WTC11 (cell line): ENCODE results near the gene KCNE3. TPM values are rescaled to one million over a fixed set of nuclear protein-coding genes. Genes with fewer than 3 reads are reported as not detected.

Experiments used
- ATAC-seq: fragments of 200-7000 bp; cut with Tn5 transposase; 2 replicates; pipeline ENCODE4 v1.10.0; 2021; ENCODE audit warnings: mild to moderate bottlenecking, moderate library complexity
- CTCF ChIA-PET: fragments of 300-600 bp; sonication (Branson Sonifier 250); formaldehyde crosslinking; loops from one replicate; lab custom pipeline; 2021; ENCODE audit warnings: antibody characterized with exemption; lab: Charles Lee
- POLR2A ChIA-PET: fragments of 350-600 bp; sonication (Branson Sonifier 250); formaldehyde crosslinking; loops from one replicate; lab custom pipeline; 2021; ENCODE audit warnings: antibody characterized with exemption; lab: Charles Lee
- DNase-seq: peaks from one replicate; pipeline ENCODE4 v3.0.0; 2021; ENCODE audit warnings: low spot score
- H3K27ac Mint-ChIP-seq: 2 replicates; pipeline ENCODE4 v1.8.0; 2021; ENCODE audit warnings: mixed read lengths
- H3K27me3 Mint-ChIP-seq: 2 replicates; pipeline ENCODE4 v1.8.0; 2021; ENCODE audit warnings: low read depth, mild to moderate bottlenecking, moderate library complexity, mixed read lengths
- H3K36me3 Mint-ChIP-seq: 2 replicates; pipeline ENCODE4 v1.8.0; 2021; ENCODE audit warnings: mixed read lengths
- H3K4me1 Mint-ChIP-seq: 2 replicates; pipeline ENCODE4 v1.8.0; 2022; ENCODE audit warnings: mixed read lengths
- H3K4me3 Mint-ChIP-seq: 2 replicates; pipeline ENCODE4 v1.8.0; 2021; ENCODE audit warnings: mild to moderate bottlenecking, moderate library complexity, mixed read lengths
- H3K9me3 Mint-ChIP-seq: 2 replicates; pipeline ENCODE4 v1.8.0; 2021; ENCODE audit warnings: mixed read lengths
- ARID4B ChIP-seq: sonication (generic); formaldehyde crosslinking; IDR thresholded peaks from 2 replicates; pipeline ENCODE4 v1.8.0; 2023; ENCODE audit warnings: missing genetic modification reagents, mild to moderate bottlenecking, borderline replicate concordance
- ATF1 ChIP-seq: sonication (generic); formaldehyde crosslinking; IDR thresholded peaks from 2 replicates; pipeline ENCODE4 v1.8.1; 2023; ENCODE audit warnings: mild to moderate bottlenecking, moderate library complexity, missing genetic modification reagents
- CREM ChIP-seq: sonication (generic); formaldehyde crosslinking; IDR thresholded peaks from 2 replicates; pipeline ENCODE4 v1.8.1; 2022; ENCODE audit warnings: mild to moderate bottlenecking, missing genetic modification reagents, moderate library complexity
- CTCF ChIP-seq: fragments of 200-600 bp; IDR thresholded peaks from 2 replicates; pipeline ENCODE4 v1.8.0; 2022; ENCODE audit warnings: antibody characterized with exemption
- E2F4 ChIP-seq: sonication (generic); formaldehyde crosslinking; IDR thresholded peaks from 2 replicates; pipeline ENCODE4 v1.8.1; 2022; ENCODE audit warnings: low read depth, mild to moderate bottlenecking, moderate library complexity, missing genetic modification reagents, borderline replicate concordance
- E2F5 ChIP-seq: sonication (generic); formaldehyde crosslinking; IDR thresholded peaks from 2 replicates; pipeline ENCODE4 v1.8.1; 2022; ENCODE audit warnings: mild to moderate bottlenecking, moderate library complexity, missing genetic modification reagents
- FOXP1 ChIP-seq: sonication (generic); formaldehyde crosslinking; IDR thresholded peaks from 2 replicates; pipeline ENCODE4 v1.8.0; 2022; ENCODE audit warnings: missing genetic modification reagents, mild to moderate bottlenecking, moderate library complexity, borderline replicate concordance
- GABPB1 ChIP-seq: sonication (generic); formaldehyde crosslinking; IDR thresholded peaks from 2 replicates; pipeline ENCODE4 v1.8.1; 2023; ENCODE audit warnings: mild to moderate bottlenecking, missing genetic modification reagents
- HMGXB4 ChIP-seq: sonication (generic); formaldehyde crosslinking; IDR thresholded peaks from 2 replicates; pipeline ENCODE4 v1.8.1; 2023; ENCODE audit warnings: mild to moderate bottlenecking, moderate library complexity, missing genetic modification reagents
- IRF2 ChIP-seq: sonication (generic); formaldehyde crosslinking; IDR thresholded peaks from 2 replicates; pipeline ENCODE4 v1.8.0; 2022; ENCODE audit warnings: low read depth, missing genetic modification reagents, borderline replicate concordance
- MLX ChIP-seq: sonication (generic); formaldehyde crosslinking; IDR thresholded peaks from 2 replicates; pipeline ENCODE4 v1.8.1; 2023; ENCODE audit warnings: mild to moderate bottlenecking, missing genetic modification reagents, moderate library complexity
- RELA ChIP-seq: sonication (generic); formaldehyde crosslinking; IDR thresholded peaks from 2 replicates; pipeline ENCODE4 v1.8.1; 2022; ENCODE audit warnings: missing genetic modification reagents, mild to moderate bottlenecking, borderline replicate concordance
- USF2 ChIP-seq: sonication (generic); formaldehyde crosslinking; IDR thresholded peaks from 2 replicates; pipeline ENCODE4 v1.8.1; 2023; ENCODE audit warnings: mild to moderate bottlenecking, missing genetic modification reagents, moderate library complexity
- ZNF219 ChIP-seq: sonication (generic); formaldehyde crosslinking; IDR thresholded peaks from 2 replicates; pipeline ENCODE4 v1.8.0; 2023; ENCODE audit warnings: missing genetic modification reagents, mild to moderate bottlenecking, borderline replicate concordance
- ZNF232 ChIP-seq: sonication (generic); formaldehyde crosslinking; IDR thresholded peaks from 2 replicates; pipeline ENCODE4 v1.8.0; 2022; ENCODE audit warnings: mild to moderate bottlenecking, missing genetic modification reagents
- ZNF317 ChIP-seq: sonication (generic); formaldehyde crosslinking; IDR thresholded peaks from 2 replicates; pipeline ENCODE4 v1.8.1; 2023; ENCODE audit warnings: low read depth, mild to moderate bottlenecking, moderate library complexity, missing genetic modification reagents, borderline replicate concordance
- ZNF423 ChIP-seq: fragments of 250-450 bp; sonication (Bioruptor Pico); IDR thresholded peaks from 2 replicates; pipeline ENCODE4 v2.1.2; 2022; ENCODE audit warnings: mild to moderate bottlenecking, moderate library complexity
- total RNA-seq: library from RNA; stranded (reverse); gene quantifications from 3 replicates; pipeline ENCODE4 v1.2.3, GENCODE V29; 2021
- TF ChIP-seq, protein P1 (sequence below): sonication (generic); formaldehyde crosslinking; IDR thresholded peaks from 2 replicates; pipeline ENCODE4 v1.8.1; 2023; ENCODE audit warnings: mild to moderate bottlenecking, missing genetic modification reagents
- TF ChIP-seq, protein P2 (sequence below): sonication (generic); formaldehyde crosslinking; IDR thresholded peaks from 2 replicates; pipeline ENCODE4 v1.8.1; 2022; ENCODE audit warnings: low read depth, missing genetic modification reagents, borderline replicate concordance

KCNE3 gene
- total RNA-seq, 1 experiment from 2014 or later, result 1.9 TPM

- H3K9me3 Mint-ChIP-seq, result peaks cover 21% of the 10 kb centered on the region
- ATAC-seq, result peak; percentile 94
- TF ChIP-seq GABPB1 (peak; percentile 44), HMGXB4 (CRISPR knock-in tag) (peak; percentile 97), ZNF423 (CRISPR knock-in tag) (no peak), RELA (CRISPR knock-in tag) (peak; percentile 93), ATF1 (CRISPR knock-in tag) (0 out of 2 replicates have a peak, but pooled peaks have one; percentile 79), FOXP1 (CRISPR knock-in tag) (peak; percentile 72), E2F4 (CRISPR knock-in tag) (peak; percentile 58; the same call in 1 of the 2 replicates), E2F5 (CRISPR knock-in tag) (peak; percentile 85), ZNF232 (CRISPR knock-in tag) (peak; percentile 31; the same call in 1 of the 2 replicates), ZNF219 (CRISPR knock-in tag) (0 out of 2 replicates have a peak, but pooled peaks have one; percentile 11), ARID4B (CRISPR knock-in tag) (peak; percentile 70; the same call in 1 of the 2 replicates), CREM (peak; percentile 74), USF2 (0 out of 2 replicates have a peak, but pooled peaks have one; percentile 3), IRF2 (CRISPR knock-in tag) (no peak), CTCF (no peak), MLX (peak; percentile 87; the same call in 1 of the 2 replicates), ZNF317 (no peak)
- TF ChIP-seq, protein P1, sequence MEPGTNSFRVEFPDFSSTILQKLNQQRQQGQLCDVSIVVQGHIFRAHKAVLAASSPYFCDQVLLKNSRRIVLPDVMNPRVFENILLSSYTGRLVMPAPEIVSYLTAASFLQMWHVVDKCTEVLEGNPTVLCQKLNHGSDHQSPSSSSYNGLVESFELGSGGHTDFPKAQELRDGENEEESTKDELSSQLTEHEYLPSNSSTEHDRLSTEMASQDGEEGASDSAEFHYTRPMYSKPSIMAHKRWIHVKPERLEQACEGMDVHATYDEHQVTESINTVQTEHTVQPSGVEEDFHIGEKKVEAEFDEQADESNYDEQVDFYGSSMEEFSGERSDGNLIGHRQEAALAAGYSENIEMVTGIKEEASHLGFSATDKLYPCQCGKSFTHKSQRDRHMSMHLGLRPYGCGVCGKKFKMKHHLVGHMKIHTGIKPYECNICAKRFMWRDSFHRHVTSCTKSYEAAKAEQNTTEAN (CRISPR knock-in tag), result 0 out of 2 replicates have a peak, but pooled peaks have one; percentile 76
- TF ChIP-seq, protein P2, sequence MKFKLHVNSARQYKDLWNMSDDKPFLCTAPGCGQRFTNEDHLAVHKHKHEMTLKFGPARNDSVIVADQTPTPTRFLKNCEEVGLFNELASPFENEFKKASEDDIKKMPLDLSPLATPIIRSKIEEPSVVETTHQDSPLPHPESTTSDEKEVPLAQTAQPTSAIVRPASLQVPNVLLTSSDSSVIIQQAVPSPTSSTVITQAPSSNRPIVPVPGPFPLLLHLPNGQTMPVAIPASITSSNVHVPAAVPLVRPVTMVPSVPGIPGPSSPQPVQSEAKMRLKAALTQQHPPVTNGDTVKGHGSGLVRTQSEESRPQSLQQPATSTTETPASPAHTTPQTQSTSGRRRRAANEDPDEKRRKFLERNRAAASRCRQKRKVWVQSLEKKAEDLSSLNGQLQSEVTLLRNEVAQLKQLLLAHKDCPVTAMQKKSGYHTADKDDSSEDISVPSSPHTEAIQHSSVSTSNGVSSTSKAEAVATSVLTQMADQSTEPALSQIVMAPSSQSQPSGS, result no peak
These were observed 25.8 kb upstream of the KCNE3 start, which contains the start of gene LIPT2 for GRCh38 chr11:74492974-74493790. Gene LIPT2, minus strand, starts transcription at chr11:74493724. Its CDS starts 21 bp downstream, at chr11:74493703.

More at GRCh38 chr11:74492974-74493790, 25.8 kb upstream of the KCNE3 start, which contains the start of gene LIPT2:
- ChIA-PET POLR2A (interaction anchor here (0.6 to 2.5 kb wide), 14 partner anchors 17 to 1131 kb away, joined by 3 to 17 read pairs (median 5); partner anchors contain the start of genes KCNE3, PGM2L1 and POLD3), CTCF (interaction anchor here (0.7 to 3.2 kb wide), 13 partner anchors 14 to 539 kb away, joined by 3 to 29 read pairs (median 5); partner anchors contain the start of genes KCNE3, PGM2L1 and POLD3)
- H3K36me3 Mint-ChIP-seq, result peaks cover 35% of the 10 kb centered on the region
- peak within 1 kb of the TSS; percentile 97 for H3K27ac Mint-ChIP-seq
- no peaks in the 10 kb centered on the region; the same call in 1 of the 2 replicates for H3K27me3 Mint-ChIP-seq
- DNase-seq, result peak; percentile 97
- peaks cover 20% of the 10 kb centered on the region for H3K4me1 Mint-ChIP-seq
- H3K4me3 Mint-ChIP-seq, result peak within 1 kb of the TSS; percentile 72
